ENCODE data around the gene DCDC1. TPM values are rescaled to one million over a fixed set of nuclear protein-coding genes. Genes with fewer than 3 reads are reported as not detected.

The DCDC1 gene
- total RNA-seq, 2 experiments from 2014 or later: 0.13 TPM; not detected in 1

GRCh38 chr11:30916764-30917163 is 452.8 kb downstream of the DCDC1 start:
- no peaks in the 10 kb centered on the region for H3K9me2 ChIP-seq (ENCODE audit: insufficient read depth, low read length)
- ChIA-PET CTCF (ENCODE audit: unreplicated experiment) (no interaction called here), POLR2A (no interaction called here)
- H3K4me3 ChIP-seq (ENCODE audit: low read depth, low read length, poor library complexity, severe bottlenecking): no peak overlapping the region
- H3K36me3 ChIP-seq (ENCODE audit: insufficient read depth, low read length): no peaks in the 10 kb centered on the region
- BruUV-seq (replicated peaks): no TSS peak
- no peaks in the 10 kb centered on the region for H4K20me1 ChIP-seq (ENCODE audit: insufficient read depth, low read length)
- H3K9me3 ChIP-seq (ENCODE audit: low read length): no peaks in the 10 kb centered on the region
- DNase-seq (ENCODE audit: low spot score): no peak
- H3K79me2 ChIP-seq (ENCODE audit: insufficient read depth, low read depth, low read length): no peaks in the 10 kb centered on the region
- intact Hi-C loops (cut with micrococcal nuclease; ENCODE audit: unreplicated experiment): loop anchor here (10.0 kb wide), 1 partner anchor 792 kb away; no protein-coding TSS in a partner anchor
- TF ChIP-seq CTCF (conservative IDR thresholded peaks at IDR 0.05; ENCODE audit: low read length) (no peak), EZH2phosphoT487 (IDR thresholded peaks at IDR 0.05; ENCODE audit: borderline replicate concordance, low read depth, low read length) (no peak)
- no peak overlapping the region for H3K4me2 ChIP-seq (ENCODE audit: low read length)
- H2AFZ ChIP-seq (ENCODE audit: low read length): no peak overlapping the region
- H3K4me1 ChIP-seq (ENCODE audit: insufficient read depth, low read length, poor library complexity, severe bottlenecking): no peaks in the 10 kb centered on the region
- H3K27ac ChIP-seq (ENCODE audit: low read depth, low read length, poor library complexity, severe bottlenecking): no peak overlapping the region

DNA sequence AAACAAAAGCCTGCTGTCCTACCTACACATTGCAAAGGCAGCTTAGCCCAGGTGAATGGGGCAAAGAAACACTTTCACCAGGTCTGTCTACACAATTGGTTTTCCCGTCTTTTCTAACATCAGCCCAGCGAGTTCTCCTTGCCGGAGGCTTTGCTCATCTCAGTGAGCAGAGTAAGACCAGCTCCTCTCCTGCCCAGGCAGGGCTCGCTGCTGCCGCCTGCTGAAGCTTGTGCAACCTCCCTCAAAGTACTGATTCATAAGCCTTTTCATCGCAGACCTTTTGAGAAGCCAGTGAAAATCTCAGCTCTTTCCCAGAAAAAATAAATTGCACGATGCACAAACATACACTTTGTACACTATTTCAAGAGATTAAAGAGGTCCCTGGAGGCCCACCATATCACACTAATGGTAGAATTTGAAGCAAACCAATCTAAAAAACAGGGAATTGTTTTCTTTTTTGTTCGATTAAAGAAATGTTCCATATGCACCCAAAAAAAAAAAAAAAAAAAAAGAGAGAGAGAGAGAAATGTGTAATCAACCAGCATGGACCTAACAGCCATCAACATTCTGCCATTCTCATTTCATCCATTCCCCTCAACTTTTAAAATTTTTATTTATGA is 455.3 kb downstream of the DCDC1 start:
- no peaks in the 10 kb centered on the region for H3K9me3 ChIP-seq (ENCODE audit: low read length)
- no peaks in the 10 kb centered on the region for H4K20me1 ChIP-seq (ENCODE audit: insufficient read depth, low read length)
- peak; percentile 23 for DNase-seq (ENCODE audit: low spot score)
- no peaks in the 10 kb centered on the region for H3K36me3 ChIP-seq (ENCODE audit: insufficient read depth, low read length)
- intact Hi-C loops (cut with micrococcal nuclease; ENCODE audit: unreplicated experiment): loop anchor here (10.0 kb wide), 1 partner anchor 789 kb away; no protein-coding TSS in a partner anchor
- no peak overlapping the region for H3K27ac ChIP-seq (ENCODE audit: low read depth, low read length, poor library complexity, severe bottlenecking)
- no peaks in the 10 kb centered on the region for H3K9me2 ChIP-seq (ENCODE audit: insufficient read depth, low read length)
- CTCF ChIA-PET (ENCODE audit: unreplicated experiment): no interaction called here
- POLR2A ChIA-PET: interaction anchor here (0.6 to 0.7 kb wide), 5 partner anchors 138 to 1517 kb away, joined by 3 to 9 read pairs (median 3); no protein-coding TSS in a partner anchor
- H3K4me2 ChIP-seq (ENCODE audit: low read length): no peak overlapping the region
- no peaks in the 10 kb centered on the region for H3K79me2 ChIP-seq (ENCODE audit: insufficient read depth, low read depth, low read length)
- no peak overlapping the region for H2AFZ ChIP-seq (ENCODE audit: low read length)
- H3K4me3 ChIP-seq (ENCODE audit: low read depth, low read length, poor library complexity, severe bottlenecking): no peak overlapping the region
- no peaks in the 10 kb centered on the region for H3K4me1 ChIP-seq (ENCODE audit: insufficient read depth, low read length, poor library complexity, severe bottlenecking)
- no TSS peak for BruUV-seq (replicated peaks)
- peak; percentile 50; the same call in 1 of the 2 replicates for TF ChIP-seq CTCF (conservative IDR thresholded peaks at IDR 0.05; ENCODE audit: low read length)
- no peak for TF ChIP-seq EZH2phosphoT487 (IDR thresholded peaks at IDR 0.05; ENCODE audit: borderline replicate concordance, low read depth, low read length)

DNA sequence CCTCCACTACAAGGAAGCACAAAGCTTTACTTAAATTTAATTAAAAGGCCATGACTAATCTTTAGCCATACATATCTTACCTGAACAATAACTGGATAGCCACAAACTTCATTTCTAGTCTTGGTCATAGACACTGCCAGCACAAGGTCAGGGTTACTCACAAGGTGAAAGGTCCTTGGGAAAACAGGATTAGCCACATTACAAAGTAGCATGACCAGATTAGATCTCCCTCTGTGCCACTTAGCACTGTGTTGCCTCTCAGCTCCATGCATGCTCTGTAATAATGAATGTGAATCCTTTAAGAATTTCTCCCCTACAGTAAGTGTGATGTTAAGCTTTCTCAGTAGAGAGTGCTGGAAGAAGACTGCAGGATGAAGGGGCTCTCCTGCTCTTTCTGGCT is 458.3 kb downstream of the DCDC1 start:
- CTCF ChIA-PET (ENCODE audit: unreplicated experiment): no interaction called here

More for the DNA sequence above, 458.3 kb downstream of the DCDC1 start:
- no peaks in the 10 kb centered on the region for H3K9me2 ChIP-seq (ENCODE audit: insufficient read depth, low read length)
- H3K27ac ChIP-seq (ENCODE audit: low read depth, low read length, poor library complexity, severe bottlenecking): no peak overlapping the region
- no peak overlapping the region for H2AFZ ChIP-seq (ENCODE audit: low read length)
- POLR2A ChIA-PET: no interaction called here
- no peaks in the 10 kb centered on the region for H3K79me2 ChIP-seq (ENCODE audit: insufficient read depth, low read depth, low read length)
- no peaks in the 10 kb centered on the region for H3K36me3 ChIP-seq (ENCODE audit: insufficient read depth, low read length)
- no peaks in the 10 kb centered on the region for H3K4me1 ChIP-seq (ENCODE audit: insufficient read depth, low read length, poor library complexity, severe bottlenecking)
- DNase-seq (ENCODE audit: low spot score): no peak
- BruUV-seq (replicated peaks): no TSS peak
- TF ChIP-seq EZH2phosphoT487 (IDR thresholded peaks at IDR 0.05; ENCODE audit: borderline replicate concordance, low read depth, low read length) (no peak), CTCF (conservative IDR thresholded peaks at IDR 0.05; ENCODE audit: low read length) (no peak)
- intact Hi-C loops (cut with micrococcal nuclease; ENCODE audit: unreplicated experiment): loop anchor here (10.0 kb wide), 1 partner anchor 786 kb away; no protein-coding TSS in a partner anchor
- no peaks in the 10 kb centered on the region for H4K20me1 ChIP-seq (ENCODE audit: insufficient read depth, low read length)
- H3K9me3 ChIP-seq (ENCODE audit: low read length): no peaks in the 10 kb centered on the region
- H3K4me2 ChIP-seq (ENCODE audit: low read length): no peak overlapping the region
- no peak overlapping the region for H3K4me3 ChIP-seq (ENCODE audit: low read depth, low read length, poor library complexity, severe bottlenecking)
